HepG2 (cell line): ENCODE results near the gene MAP3K20. TPM values are rescaled to one million over a fixed set of nuclear protein-coding genes. Genes with fewer than 3 reads are reported as not detected.

Experiments
- ATAC-seq: fragments of 200-7000 bp; cut with Tn5 transposase; 3 replicates; pipeline ENCODE4 v1.9.1; 2020; ENCODE audit warnings: mild to moderate bottlenecking, moderate library complexity
- BruUV-seq: library from RNA; stranded (reverse); fragments of 400-500 nt; replicated peaks from 2 replicates; lab custom pipeline; 2021; lab: Mats Ljungman, UMichigan
- CTCF ChIA-PET: fragments of 300-600 bp; formaldehyde crosslinking; extraction: SDS; loops from one replicate; lab custom pipeline; 2021; ENCODE audit warnings: low total read pairs, inconsistent platforms, low intra/inter-chr PET ratio; lab: Yijun Ruan, JAX
- POLR2A ChIA-PET: fragments of 350-600 bp; sonication (Branson Sonifier 250); formaldehyde crosslinking; loops from one replicate; lab custom pipeline; 2020; ENCODE audit warnings: antibody characterized with exemption, inconsistent platforms; lab: Yijun Ruan, JAX
- DNase-seq: peaks from one replicate; pipeline ENCODE4 v3.0.0-alpha.2; 2015; ENCODE audit warnings: low spot score
- FAIRE-seq: peaks from 3 replicates; lab custom pipeline; 2011; peaks lifted over from hg19 to GRCh38; lab: Jason Lieb, UNC
- H2AFZ ChIP-seq: one replicate; pipeline ENCODE4 v1.6.1; 2011; ENCODE audit warnings: low read length, inconsistent platforms
- H3K27ac ChIP-seq: fragments of 300-600 bp; 3 replicates; pipeline ENCODE4 v1.8.0; 2011; ENCODE audit warnings: mixed run types, mild to moderate bottlenecking, mixed read lengths, low read length, inconsistent platforms; ENCODE audit not compliant: insufficient read depth; ENCODE audit errors: extremely low read length
- H3K27me3 ChIP-seq, 2 experiments: fragments of 200-600 bp in 1 of 2; 2 replicates in 1 of 2; 3 replicates in 1 of 2; pipeline versions ENCODE4 v1.6.0 to v1.8.0; 2011; ENCODE audit warnings: low read length in 2 of 2, mild to moderate bottlenecking in 2 of 2, moderate library complexity in 2 of 2, inconsistent platforms in 1 of 2; ENCODE audit not compliant: insufficient read depth in 2 of 2, control insufficient read depth in 1 of 2
- H3K36me3 ChIP-seq, 2 experiments: fragments of 200-600 bp in 1 of 2; replicated peaks in 1 of 2; 2 replicates in 1 of 2; 3 replicates in 1 of 2; pipeline versions ENCODE4 v1.5.1 to v1.8.0; 2011; ENCODE audit warnings: low read length in 2 of 2, inconsistent platforms in 1 of 2; ENCODE audit not compliant: insufficient read depth in 2 of 2, control insufficient read depth in 1 of 2
- H3K4me1 ChIP-seq: 2 replicates; pipeline ENCODE4 v1.5.1; 2012; ENCODE audit warnings: low read length, inconsistent platforms; ENCODE audit not compliant: insufficient read depth
- H3K4me2 ChIP-seq: 2 replicates; pipeline ENCODE4 v1.6.0; 2011; ENCODE audit warnings: low read depth, low read length, inconsistent platforms
- H3K4me3 ChIP-seq, 3 experiments: fragments of 200-600 bp in 1 of 3; sonication (generic), shearing (Covaris generic) in 1 of 3; replicated peaks in 1 of 3; 2 replicates each; pipeline ENCODE4 v1.5.1; 2011 to 2016; ENCODE audit warnings: low read length in 3 of 3, inconsistent platforms in 2 of 3, low read depth in 2 of 3, mild to moderate bottlenecking in 2 of 3, control low read depth in 1 of 3, mixed read lengths in 1 of 3; ENCODE audit not compliant: insufficient read depth in 1 of 3
- H3K79me2 ChIP-seq: one replicate; pipeline ENCODE4 v1.6.1; 2011; ENCODE audit warnings: low read length, inconsistent platforms; ENCODE audit not compliant: insufficient read depth
- H3K9ac ChIP-seq: 2 replicates; pipeline ENCODE4 v1.6.0; 2011; ENCODE audit warnings: mild to moderate bottlenecking, low read depth, low read length, inconsistent platforms; ENCODE audit not compliant: insufficient read depth
- H3K9me3 ChIP-seq: 2 replicates; pipeline ENCODE4 v1.5.1; 2012; ENCODE audit warnings: mild to moderate bottlenecking, low read length
- H4K20me1 ChIP-seq: 2 replicates; pipeline ENCODE4 v1.6.0; 2011; ENCODE audit warnings: inconsistent platforms, mild to moderate bottlenecking, low read length, moderate library complexity; ENCODE audit not compliant: insufficient read depth
- ESRRA ChIP-seq: sonication (generic); formaldehyde crosslinking; IDR thresholded peaks from 2 replicates; pipeline ENCODE4 v1.5.1; 2020; ENCODE audit warnings: mild to moderate bottlenecking, low read depth, missing genetic modification reagents
- FOXA3 ChIP-seq: IDR thresholded peaks from 2 replicates; pipeline ENCODE4 v1.6.1; 2016; ENCODE audit warnings: missing genetic modification reagents, missing compliant biosample characterization
- NPAS2 ChIP-seq: sonication (generic); formaldehyde crosslinking; IDR thresholded peaks from 2 replicates; pipeline ENCODE4 v1.8.0; 2022; ENCODE audit warnings: mild to moderate bottlenecking, missing genetic modification reagents, borderline replicate concordance
- PHF21A ChIP-seq: sonication (generic); formaldehyde crosslinking; IDR thresholded peaks from 2 replicates; pipeline ENCODE4 v1.5.0; 2020; ENCODE audit warnings: mild to moderate bottlenecking, missing genetic modification reagents
- ZNF180 ChIP-seq: sonication (generic); formaldehyde crosslinking; IDR thresholded peaks from 2 replicates; pipeline ENCODE4 v1.4.0; 2020; ENCODE audit warnings: low read depth, missing genetic modification reagents, borderline replicate concordance
- ZNF431 ChIP-seq: sonication (generic); formaldehyde crosslinking; IDR thresholded peaks from 2 replicates; pipeline ENCODE4 v1.9.0; 2022; ENCODE audit warnings: missing genetic modification reagents, low read depth, mild to moderate bottlenecking, borderline replicate concordance
- ZNF607 ChIP-seq: sonication (generic); formaldehyde crosslinking; IDR thresholded peaks from 2 replicates; pipeline ENCODE4 v1.5.1; 2020; ENCODE audit warnings: missing genetic modification reagents, mild to moderate bottlenecking, borderline replicate concordance
- ZNF619 ChIP-seq: sonication (generic); formaldehyde crosslinking; IDR thresholded peaks from 2 replicates; pipeline ENCODE4 v1.4.0; 2020; ENCODE audit warnings: mild to moderate bottlenecking, missing genetic modification reagents
- ZNF772 ChIP-seq: sonication (generic); formaldehyde crosslinking; IDR thresholded peaks from 2 replicates; pipeline ENCODE4 v1.5.0; 2020; ENCODE audit warnings: mild to moderate bottlenecking, missing genetic modification reagents
- ZNF841 ChIP-seq: sonication (generic); formaldehyde crosslinking; IDR thresholded peaks from 2 replicates; pipeline ENCODE4 v1.8.1; 2023; ENCODE audit warnings: missing genetic modification reagents, borderline replicate concordance
- ZSCAN20 ChIP-seq: sonication (generic); formaldehyde crosslinking; IDR thresholded peaks from 2 replicates; pipeline ENCODE4 v1.4.0; 2020; ENCODE audit warnings: missing genetic modification reagents, mild to moderate bottlenecking, borderline replicate concordance
- WGBS: methylation state at CpG from one replicate; pipeline ENCODE4 v1.1.6; 2017; ENCODE audit warnings: low lambda C conversion rate; 5-methylcytosine and 5-hydroxymethylcytosine counted together
- in situ Hi-C: cut with HindIII; loops from 2 replicates; pipeline ENCODE4 v1.10.0; 2017; ENCODE audit warnings: low pct_unique_long_range_greater_than_20kb; ENCODE audit not compliant: extremely low pct_ligation_motif_present
- intact Hi-C: fragments of 100-400 bp; cut with micrococcal nuclease; formaldehyde crosslinking; loops from one replicate; pipeline ENCODE4 v1.10.0; 2022; ENCODE audit not compliant: unreplicated experiment
- polyA plus RNA-seq, 8 experiments: library from polyadenylated mRNA; depleted of rRNA in 3 of 8; stranded (reverse) in 7 of 8; unstranded in 1 of 8; fragments of >200 nt; fragmentation: Illumina TruSeq in 4 of 8; extraction: Trizol in 4 of 8; gene quantifications; 2 replicates each; pipeline versions ENCODE4 v1.2.1 to v1.2.3, GENCODE V29; 2011 to 2016; ENCODE audit warnings: low read depth in 4 of 8, missing spikeins in 1 of 8, mixed read lengths in 1 of 8; ENCODE audit not compliant: insufficient read depth in 1 of 8
- total RNA-seq, 5 experiments: library from RNA; depleted of rRNA; stranded (reverse); fragments of >200 nt; fragmentation: Illumina TruSeq; extraction: Trizol; gene quantifications; 2 replicates each; pipeline ENCODE4 v1.2.3, GENCODE V29; 2016; ENCODE audit warnings: low read depth in 1 of 5
- TF ChIP-seq, protein P1 (sequence below): sonication (generic); formaldehyde crosslinking; IDR thresholded peaks from 2 replicates; pipeline ENCODE4 v1.4.0; 2020; ENCODE audit warnings: missing genetic modification reagents, borderline replicate concordance
- TF ChIP-seq, protein P2 (sequence below): IDR thresholded peaks from 2 replicates; pipeline ENCODE4 v1.6.1; 2016; ENCODE audit warnings: mild to moderate bottlenecking
- TF ChIP-seq, protein P3 (sequence below): sonication (generic); formaldehyde crosslinking; IDR thresholded peaks from 2 replicates; pipeline ENCODE4 v1.4.0; 2020; ENCODE audit warnings: low read depth, mild to moderate bottlenecking, missing genetic modification reagents
- TF ChIP-seq, protein P4 (sequence below): sonication (generic); formaldehyde crosslinking; IDR thresholded peaks from 2 replicates; pipeline ENCODE4 v1.4.0; 2020; ENCODE audit warnings: mild to moderate bottlenecking, missing genetic modification reagents, borderline replicate concordance

MAP3K20 gene
- total and polyA plus RNA-seq, 2 of the 13 experiments (the other 11 are each of a cell fraction or from before 2014, with no cell fraction given) = 5.2 to 13.5 TPM

DNA sequence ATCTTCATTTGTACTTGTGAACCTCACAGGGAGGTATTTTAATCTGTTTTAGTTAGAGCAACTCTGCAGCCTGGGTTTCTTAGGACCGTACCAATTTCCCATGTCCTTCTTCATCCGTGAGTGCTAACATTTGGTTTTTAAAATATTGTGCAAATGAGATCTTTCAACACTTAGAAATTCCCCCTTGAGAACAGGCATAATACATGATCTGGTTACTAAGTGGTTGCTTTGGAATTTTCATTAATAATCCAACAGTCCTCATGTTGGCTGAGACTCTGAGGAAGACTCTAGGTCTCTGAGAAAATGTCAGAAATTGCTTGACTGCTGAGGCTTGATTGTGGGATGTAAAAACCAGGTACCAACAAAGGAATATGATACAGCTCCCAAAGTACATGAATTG lies 153.4 kb downstream of the MAP3K20 start:
- Histone ChIP-seq H3K9ac (no peak overlapping the region), H3K36me3 (0 out of 5 replicates have a peak, but pooled peaks cover 0 to 6% of the 10 kb centered on the region in 2 experiments), H3K4me1 (peaks cover 43% of the 10 kb centered on the region), H2AFZ (no peak overlapping the region), H3K79me2 (no peaks in the 10 kb centered on the region), H3K9me3 (no peaks in the 10 kb centered on the region), H3K4me2 (no peak overlapping the region), H3K4me3 (no peak overlapping the region), H4K20me1 (no peaks in the 10 kb centered on the region), H3K27me3 (no peaks in the 10 kb centered on the region), H3K27ac (no peak overlapping the region)
- intact Hi-C loops (loop anchor here (10.0 kb wide), 1 partner anchor 126 kb away; the partner anchor contains the start of gene CDCA7), in situ Hi-C loops (no loop called here)
- DNase-seq = no peak
- no peak for FAIRE-seq
- CTCF ChIA-PET = no interaction called here
- POLR2A ChIA-PET = no interaction called here
- ATAC-seq = no peak
- TF ChIP-seq ZNF841 (CRISPR knock-in tag) (no peak), ZNF607 (CRISPR knock-in tag) (no peak), ESRRA (CRISPR knock-in tag) (no peak), ZNF431 (no peak), ZSCAN20 (CRISPR knock-in tag) (no peak), ZNF180 (no peak), FOXA3 (CRISPR knock-in tag) (no peak), NPAS2 (CRISPR knock-in tag) (no peak), ZNF772 (no peak), ZNF619 (no peak), PHF21A (no peak)
- TF ChIP-seq, protein P1, sequence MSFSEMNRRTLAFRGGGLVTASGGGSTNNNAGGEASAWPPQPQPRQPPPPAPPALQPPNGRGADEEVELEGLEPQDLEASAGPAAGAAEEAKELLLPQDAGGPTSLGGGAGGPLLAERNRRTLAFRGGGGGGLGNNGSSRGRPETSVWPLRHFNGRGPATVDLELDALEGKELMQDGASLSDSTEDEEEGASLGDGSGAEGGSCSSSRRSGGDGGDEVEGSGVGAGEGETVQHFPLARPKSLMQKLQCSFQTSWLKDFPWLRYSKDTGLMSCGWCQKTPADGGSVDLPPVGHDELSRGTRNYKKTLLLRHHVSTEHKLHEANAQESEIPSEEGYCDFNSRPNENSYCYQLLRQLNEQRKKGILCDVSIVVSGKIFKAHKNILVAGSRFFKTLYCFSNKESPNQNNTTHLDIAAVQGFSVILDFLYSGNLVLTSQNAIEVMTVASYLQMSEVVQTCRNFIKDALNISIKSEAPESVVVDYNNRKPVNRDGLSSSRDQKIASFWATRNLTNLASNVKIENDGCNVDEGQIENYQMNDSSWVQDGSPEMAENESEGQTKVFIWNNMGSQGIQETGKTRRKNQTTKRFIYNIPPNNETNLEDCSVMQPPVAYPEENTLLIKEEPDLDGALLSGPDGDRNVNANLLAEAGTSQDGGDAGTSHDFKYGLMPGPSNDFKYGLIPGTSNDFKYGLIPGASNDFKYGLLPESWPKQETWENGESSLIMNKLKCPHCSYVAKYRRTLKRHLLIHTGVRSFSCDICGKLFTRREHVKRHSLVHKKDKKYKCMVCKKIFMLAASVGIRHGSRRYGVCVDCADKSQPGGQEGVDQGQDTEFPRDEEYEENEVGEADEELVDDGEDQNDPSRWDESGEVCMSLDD (CRISPR knock-in tag) = no peak
- TF ChIP-seq, protein P2, sequence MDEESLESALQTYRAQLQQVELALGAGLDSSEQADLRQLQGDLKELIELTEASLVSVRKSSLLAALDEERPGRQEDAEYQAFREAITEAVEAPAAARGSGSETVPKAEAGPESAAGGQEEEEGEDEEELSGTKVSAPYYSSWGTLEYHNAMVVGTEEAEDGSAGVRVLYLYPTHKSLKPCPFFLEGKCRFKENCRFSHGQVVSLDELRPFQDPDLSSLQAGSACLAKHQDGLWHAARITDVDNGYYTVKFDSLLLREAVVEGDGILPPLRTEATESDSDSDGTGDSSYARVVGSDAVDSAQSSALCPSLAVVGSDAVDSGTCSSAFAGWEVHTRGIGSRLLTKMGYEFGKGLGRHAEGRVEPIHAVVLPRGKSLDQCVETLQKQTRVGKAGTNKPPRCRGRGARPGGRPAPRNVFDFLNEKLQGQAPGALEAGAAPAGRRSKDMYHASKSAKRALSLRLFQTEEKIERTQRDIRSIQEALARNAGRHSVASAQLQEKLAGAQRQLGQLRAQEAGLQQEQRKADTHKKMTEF (CRISPR knock-in tag) = no peak
- TF ChIP-seq, protein P3, sequence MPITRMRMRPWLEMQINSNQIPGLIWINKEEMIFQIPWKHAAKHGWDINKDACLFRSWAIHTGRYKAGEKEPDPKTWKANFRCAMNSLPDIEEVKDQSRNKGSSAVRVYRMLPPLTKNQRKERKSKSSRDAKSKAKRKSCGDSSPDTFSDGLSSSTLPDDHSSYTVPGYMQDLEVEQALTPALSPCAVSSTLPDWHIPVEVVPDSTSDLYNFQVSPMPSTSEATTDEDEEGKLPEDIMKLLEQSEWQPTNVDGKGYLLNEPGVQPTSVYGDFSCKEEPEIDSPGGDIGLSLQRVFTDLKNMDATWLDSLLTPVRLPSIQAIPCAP (CRISPR knock-in tag) = no peak
- TF ChIP-seq, protein P4, sequence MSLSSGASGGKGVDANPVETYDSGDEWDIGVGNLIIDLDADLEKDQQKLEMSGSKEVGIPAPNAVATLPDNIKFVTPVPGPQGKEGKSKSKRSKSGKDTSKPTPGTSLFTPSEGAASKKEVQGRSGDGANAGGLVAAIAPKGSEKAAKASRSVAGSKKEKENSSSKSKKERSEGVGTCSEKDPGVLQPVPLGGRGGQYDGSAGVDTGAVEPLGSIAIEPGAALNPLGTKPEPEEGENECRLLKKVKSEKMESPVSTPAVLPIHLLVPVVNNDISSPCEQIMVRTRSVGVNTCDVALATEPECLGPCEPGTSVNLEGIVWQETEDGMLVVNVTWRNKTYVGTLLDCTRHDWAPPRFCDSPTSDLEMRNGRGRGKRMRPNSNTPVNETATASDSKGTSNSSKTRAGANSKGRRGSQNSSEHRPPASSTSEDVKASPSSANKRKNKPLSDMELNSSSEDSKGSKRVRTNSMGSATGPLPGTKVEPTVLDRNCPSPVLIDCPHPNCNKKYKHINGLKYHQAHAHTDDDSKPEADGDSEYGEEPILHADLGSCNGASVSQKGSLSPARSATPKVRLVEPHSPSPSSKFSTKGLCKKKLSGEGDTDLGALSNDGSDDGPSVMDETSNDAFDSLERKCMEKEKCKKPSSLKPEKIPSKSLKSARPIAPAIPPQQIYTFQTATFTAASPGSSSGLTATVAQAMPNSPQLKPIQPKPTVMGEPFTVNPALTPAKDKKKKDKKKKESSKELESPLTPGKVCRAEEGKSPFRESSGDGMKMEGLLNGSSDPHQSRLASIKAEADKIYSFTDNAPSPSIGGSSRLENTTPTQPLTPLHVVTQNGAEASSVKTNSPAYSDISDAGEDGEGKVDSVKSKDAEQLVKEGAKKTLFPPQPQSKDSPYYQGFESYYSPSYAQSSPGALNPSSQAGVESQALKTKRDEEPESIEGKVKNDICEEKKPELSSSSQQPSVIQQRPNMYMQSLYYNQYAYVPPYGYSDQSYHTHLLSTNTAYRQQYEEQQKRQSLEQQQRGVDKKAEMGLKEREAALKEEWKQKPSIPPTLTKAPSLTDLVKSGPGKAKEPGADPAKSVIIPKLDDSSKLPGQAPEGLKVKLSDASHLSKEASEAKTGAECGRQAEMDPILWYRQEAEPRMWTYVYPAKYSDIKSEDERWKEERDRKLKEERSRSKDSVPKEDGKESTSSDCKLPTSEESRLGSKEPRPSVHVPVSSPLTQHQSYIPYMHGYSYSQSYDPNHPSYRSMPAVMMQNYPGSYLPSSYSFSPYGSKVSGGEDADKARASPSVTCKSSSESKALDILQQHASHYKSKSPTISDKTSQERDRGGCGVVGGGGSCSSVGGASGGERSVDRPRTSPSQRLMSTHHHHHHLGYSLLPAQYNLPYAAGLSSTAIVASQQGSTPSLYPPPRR = no peak
- BruUV-seq = no TSS peak
- WGBS = 96% methylated on average over 2 of the region's 2 CpGs
